GM19023 (cell line): ENCODE results near the gene KIF3C.
A peak's percentile ranks its signal among the peaks of the same experiment; 100 is the strongest.
"Not testable (repeated sequence)": the region's sequence is repeated elsewhere in the genome, so short reads cannot be mapped to it uniquely, and the experiment has no call there.

Experiments used
- ATAC-seq: cut with Tn5 transposase; IDR thresholded peaks from one replicate; pipeline ENCODE4 v1.9.1; 2021; ENCODE audit warnings: mild to moderate bottlenecking, moderate library complexity; ENCODE audit not compliant: unreplicated experiment

KIF3C gene

GRCh38 chr2:25982273-25982967 lies at the start of gene KIF3C:
KIF3C (minus strand) TSS chr2:25982497; CDS start chr2:25981917, 580 bp downstream.
- peak; percentile 75 for ATAC-seq

- not testable (repeated sequence) for ATAC-seq
Observed at GRCh38 chr2:26028083-26028482, 45.8 kb upstream of the KIF3C start.

DNA sequence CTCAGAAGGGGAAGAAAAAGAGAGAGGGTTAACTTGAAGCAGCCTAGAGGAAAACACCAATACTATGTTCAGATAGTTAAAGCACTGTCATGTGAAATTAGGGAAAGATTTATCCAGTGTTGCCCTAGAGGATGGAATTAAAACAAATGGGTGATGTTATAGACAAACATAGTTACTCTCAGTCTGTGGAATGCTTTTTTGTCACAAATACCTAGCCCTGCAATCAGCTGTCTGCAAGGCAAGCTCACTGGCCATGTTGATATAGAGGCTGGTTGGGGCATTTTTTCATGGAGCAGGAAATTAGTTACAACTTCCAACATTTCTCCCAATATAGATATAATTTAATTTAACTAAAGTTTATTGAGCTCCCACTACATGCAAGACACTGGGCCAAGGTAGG lies 43.2 kb upstream of the KIF3C start:
- ATAC-seq, result no peak

DNA sequence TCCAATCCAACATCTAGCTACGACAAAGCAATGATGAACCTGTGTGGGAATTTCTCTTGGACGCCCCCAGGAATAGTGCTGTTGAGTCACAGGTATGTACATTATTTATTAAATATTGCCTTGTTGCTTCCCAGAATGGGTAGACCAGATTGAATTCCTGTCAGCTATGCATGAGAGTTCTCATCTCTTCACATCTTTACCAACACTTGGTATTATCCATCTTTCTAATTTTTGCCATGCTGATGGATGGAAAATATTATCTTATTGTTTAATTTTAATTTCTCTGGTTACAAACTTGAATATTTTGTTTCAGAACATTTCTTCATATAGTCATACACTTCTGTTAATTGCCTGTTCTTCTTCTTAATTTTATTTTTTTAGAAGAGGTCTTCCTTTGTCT lies 42.0 kb upstream of the KIF3C start:
- ATAC-seq, result no peak

DNA sequence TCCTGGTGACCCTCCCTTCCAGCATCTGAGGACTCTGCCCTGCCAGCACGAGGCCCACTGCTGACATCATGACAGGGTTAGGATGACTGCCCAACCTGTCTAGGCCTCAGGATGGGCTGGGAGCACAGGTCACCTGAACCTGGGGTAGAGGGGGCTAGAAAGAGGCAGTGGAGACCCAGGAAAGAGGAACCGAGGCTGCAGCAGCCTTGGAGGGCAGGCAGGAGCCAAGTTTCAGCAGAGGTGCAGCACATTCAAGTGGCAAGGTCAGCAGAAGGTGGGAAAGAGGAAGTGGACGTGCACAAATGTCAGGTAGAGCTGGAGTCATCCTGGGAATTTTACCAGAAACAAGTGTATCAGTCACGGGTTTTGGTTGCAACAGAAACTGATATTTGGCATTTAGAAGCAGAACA lies 37.9 kb upstream of the KIF3C start:
- no peak for ATAC-seq

DNA sequence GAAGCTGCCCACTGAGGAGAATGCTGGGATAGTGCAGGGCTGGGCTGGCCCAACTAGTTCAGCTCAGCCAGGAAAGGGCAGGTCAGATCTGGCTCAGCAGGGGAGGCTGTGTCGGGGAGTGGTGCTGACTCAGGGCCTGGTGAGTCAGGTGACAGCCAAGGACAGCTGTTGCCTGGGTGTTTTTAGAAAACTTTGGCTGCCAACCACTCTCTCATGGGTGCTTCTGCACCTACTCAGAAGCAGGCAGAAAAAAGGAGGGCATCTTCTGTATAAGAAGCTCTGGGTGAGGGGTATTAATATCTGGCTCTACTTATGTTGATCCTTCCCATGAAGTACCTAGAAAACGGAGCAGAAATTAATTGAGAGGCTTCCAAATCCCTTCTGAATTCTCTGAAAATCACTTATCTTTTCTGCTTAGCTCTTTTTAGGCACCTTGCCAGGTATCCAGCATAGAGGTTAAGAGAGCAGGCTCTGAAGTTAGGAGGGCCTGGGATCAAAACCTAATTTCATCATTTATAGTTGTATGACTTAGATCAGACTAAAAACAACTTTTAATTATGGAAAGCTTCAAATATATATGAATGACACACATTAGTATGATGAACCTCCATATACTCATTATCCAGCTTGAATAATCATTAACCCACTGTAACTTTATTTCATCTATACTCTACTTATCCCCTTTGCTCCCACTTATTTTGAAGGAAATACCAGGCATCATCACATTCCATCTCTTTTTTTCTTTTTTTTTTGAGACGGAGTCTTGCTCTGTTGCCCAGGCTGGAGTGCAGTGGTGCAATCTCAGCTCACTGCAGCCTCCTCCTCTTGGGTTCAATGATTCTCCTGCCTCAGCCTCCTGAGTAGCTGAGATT lies 36.1 kb upstream of the KIF3C start:
- no peak for ATAC-seq

DNA sequence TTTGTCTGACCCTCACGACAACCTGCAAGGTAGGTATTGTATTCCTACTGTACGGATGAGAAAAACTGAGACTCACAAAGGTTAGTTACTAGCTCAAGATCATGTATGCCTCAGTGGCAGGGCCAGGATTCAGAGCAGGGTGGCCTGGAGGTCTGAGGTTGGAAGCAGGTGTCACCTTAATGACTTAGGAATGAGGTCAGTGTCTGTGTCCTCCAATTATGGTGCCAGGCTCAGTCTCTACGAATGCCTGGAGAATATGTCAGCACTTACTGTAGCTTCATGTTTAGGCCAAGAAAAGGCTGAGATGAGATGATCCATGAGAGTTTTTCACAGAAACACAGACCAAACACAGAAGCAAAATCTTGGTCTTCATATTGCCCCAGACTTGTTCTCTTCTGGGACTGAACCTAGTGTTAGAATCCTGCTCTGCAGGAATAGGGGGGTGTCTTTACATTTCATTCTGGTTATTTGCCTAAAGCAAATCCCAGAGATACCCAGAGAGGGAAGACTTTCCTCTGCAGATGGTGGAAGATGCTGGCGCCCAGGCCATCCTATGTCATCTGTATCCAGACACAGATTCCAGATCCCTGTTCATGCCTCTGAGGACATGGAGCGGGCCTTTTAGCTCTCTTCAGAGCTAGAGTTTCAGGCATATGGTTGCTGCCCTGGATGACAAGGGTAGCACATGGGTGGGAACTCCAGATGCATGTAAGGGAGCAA lies 35.3 kb upstream of the KIF3C start:
- no peak for ATAC-seq

DNA sequence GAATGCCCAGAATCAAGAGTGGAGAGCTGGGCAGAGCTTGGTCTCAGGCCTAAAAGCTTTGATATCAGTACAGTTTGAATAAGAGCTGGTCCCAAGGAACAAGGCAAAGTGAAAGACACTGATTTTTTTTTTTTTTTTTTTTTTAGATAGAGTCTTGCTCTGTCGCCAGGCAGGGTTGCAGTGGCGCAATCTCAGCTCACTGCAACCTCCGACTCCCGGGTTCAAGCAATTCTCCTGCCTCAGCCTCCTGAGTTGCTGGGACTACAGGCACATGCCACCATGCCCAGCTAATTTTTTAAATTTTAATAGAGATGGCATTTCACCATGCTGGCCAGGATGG lies 34.4 kb upstream of the KIF3C start:
- not testable (repeated sequence) for ATAC-seq

DNA sequence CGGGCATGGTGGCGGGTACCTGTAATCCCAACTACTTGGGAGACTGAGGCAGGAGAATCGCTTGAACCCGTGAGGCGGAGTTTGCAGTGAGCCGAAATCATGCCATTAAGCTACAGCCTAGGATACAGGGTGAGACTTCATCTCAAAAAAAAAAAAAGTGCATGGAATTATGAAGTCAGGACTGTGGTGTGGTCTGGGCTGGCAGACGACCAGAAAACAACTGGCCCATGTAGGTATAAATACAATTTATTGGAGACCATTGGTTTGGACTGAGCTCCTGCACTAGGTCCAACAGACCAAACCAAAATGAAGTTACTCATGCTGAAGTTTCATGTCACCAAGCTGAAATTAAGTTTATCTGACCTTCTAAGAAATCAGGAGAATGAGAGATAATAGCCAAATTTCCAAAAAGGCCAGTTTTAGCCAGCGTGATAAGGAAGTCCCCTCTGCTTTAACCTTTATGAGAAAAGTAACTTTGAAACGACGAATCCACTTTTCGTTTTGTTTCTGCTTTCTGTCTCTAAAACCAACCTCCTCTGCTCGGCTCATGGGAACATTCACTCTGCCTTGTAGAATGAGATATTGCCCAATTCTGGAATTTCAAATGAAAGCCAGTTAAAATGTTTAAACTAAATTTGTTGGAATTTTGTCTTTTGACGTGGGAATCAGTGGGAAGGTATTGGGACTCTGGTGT lies 33.9 kb upstream of the KIF3C start:
- ATAC-seq, result no peak

DNA sequence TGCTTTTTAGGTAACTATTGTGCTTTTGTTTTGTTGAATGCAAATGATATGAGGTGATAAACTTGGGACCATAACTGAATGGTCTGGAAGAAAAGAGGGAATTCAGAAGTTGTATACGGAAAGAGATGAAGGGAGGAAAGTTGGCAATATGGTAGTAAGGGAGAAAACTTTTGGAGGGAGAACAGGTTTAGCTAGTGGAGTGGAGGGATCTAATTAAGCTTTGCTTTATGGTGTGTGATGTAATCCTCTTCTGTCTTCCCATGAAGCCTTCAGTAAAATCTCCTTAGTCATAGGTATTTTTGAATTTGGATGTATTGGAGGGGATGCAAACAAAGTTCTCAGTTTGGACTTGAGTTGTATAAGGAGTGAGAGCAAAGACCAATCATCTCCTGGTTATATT lies 31.4 kb upstream of the KIF3C start:
- no peak for ATAC-seq

DNA sequence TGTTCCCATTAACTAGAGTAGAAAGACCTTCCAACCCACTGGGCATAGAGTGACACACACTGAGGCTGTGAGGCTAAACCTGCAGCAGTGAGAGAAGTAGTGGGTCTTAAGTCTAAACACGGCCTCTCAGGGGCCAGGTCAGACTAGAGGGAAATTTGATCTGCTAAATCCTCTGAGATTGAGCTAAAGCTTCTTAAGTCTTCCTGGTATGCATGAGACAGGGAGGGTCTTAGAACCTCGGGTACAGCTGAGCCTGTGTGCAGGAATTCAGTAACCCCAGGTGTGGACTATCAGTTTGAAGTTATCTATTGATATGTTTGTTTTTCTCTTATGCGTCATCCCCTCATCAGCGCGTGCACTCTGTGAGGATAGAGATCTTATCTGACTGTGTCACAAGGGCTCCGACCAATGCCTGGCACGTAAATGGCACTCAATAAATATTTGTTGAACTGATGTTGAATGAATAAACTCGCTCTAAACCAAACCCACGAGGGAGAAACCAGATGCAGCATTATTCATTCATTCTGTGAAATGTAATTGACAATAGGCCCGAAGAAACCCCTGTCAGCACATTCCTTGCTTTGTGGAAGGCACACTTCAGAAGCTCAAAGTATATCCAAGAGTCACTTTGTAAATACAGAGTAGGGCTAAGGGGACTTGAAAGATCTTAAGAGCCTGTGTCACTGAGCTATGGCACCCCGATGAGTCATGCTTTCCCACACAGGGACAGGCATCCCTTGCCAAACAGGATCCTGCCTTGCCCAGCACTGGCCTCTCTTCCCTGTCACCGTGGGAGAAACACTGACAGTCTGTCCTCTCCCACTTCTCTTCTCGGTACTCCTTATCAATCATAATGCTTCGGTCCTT lies 29.9 kb upstream of the KIF3C start:
- ATAC-seq, result no peak

- ATAC-seq, result no peak
Observed at GRCh38 chr2:26011609-26011989, 29.3 kb upstream of the KIF3C start.

DNA sequence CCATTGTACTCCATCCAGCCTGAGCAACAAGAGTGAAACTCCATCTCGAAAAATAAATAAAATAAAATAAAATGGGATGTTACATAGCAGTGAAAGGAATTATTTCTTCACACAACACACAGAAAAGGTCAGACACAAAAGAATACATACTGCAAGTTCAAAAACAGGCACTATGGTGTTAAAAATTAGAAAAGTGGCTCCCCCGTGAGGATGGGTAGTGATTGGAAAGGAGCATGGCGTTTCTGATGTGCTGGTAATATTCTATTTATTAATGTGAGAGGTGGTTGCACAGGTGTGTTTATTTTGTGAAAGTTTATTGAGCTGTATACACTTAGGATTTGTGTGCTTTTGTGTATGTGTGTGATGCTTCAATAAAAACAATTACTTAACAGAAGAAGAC lies 28.6 kb upstream of the KIF3C start:
- ATAC-seq, result no peak

- ATAC-seq, result no peak
Observed at GRCh38 chr2:26009567-26009963, 27.3 kb upstream of the KIF3C start.

- ATAC-seq, result no peak
Observed at GRCh38 chr2:26008851-26009566, 26.7 kb upstream of the KIF3C start.

- ATAC-seq, result no peak
Observed at GRCh38 chr2:26008095-26008494, 25.8 kb upstream of the KIF3C start.

GRCh38 chr2:26002632-26003310 lies 20.5 kb upstream of the KIF3C start:
- no peak for ATAC-seq

DNA sequence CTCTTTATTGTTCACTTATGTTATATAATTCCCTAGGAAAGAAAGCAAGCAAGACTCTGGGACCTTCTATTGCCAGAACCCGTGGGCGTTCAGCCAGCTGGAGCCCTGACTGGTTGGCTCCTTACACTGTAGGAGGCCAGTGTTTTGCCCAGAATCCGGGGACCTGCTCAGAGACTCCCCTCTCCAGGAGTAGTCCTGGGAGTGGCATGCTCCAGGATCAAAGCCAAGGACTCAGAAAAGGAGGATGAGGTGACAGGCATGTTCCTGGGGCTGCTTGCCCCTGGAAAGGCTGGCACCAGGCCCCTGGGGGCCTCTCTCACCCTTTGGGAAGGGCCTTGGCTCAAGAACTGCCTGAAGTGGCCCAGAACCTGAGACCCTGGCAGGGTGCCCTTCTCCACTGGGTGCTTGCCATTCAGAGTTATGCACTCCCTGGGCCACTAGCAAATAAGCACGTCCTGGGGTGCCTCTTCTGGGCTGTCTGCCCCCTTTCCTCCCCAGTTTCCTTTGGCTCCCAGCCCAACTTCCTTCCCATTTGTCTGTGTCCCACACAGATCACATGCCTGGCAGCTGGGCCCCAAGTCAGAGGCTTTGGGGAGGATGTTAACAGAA lies 19.6 kb upstream of the KIF3C start:
- ATAC-seq, result no peak
